Caco-2 (cell line): ENCODE measurements around the gene UGCG. TPM values are rescaled to one million over a fixed set of nuclear protein-coding genes. Genes with fewer than 3 reads are reported as not detected.

ENCODE experiments used
- BruUV-seq: library from RNA; stranded (reverse); fragments of 400-500 nt; replicated peaks from 2 replicates; lab custom pipeline; 2021; lab: Mats Ljungman, UMichigan
- CTCF ChIA-PET: fragments of 300-600 bp; sonication (Branson Sonifier 250); formaldehyde crosslinking; loops from one replicate; lab custom pipeline; 2022; ENCODE audit warnings: antibody characterized with exemption; lab: Charles Lee
- POLR2A ChIA-PET: fragments of 300-600 bp; sonication (Branson Sonifier 250); formaldehyde crosslinking; loops from one replicate; lab custom pipeline; 2022; ENCODE audit warnings: antibody characterized with exemption; lab: Charles Lee
- DNase-seq, 2 experiments: peaks; one replicate each; pipeline versions ENCODE4 v3.0.0 to v3.0.0-alpha.2; 2020 to 2022
- H3K27me3 ChIP-seq: replicated peaks from 2 replicates; pipeline ENCODE4 v1.6.0; 2011; ENCODE audit warnings: low read length; ENCODE audit not compliant: control insufficient read depth, insufficient read depth
- H3K36me3 ChIP-seq: 2 replicates; pipeline ENCODE4 v1.5.1; 2011; ENCODE audit warnings: low read length; ENCODE audit not compliant: control insufficient read depth, insufficient read depth
- H3K4me1 ChIP-seq: fragments of 250-450 bp; sonication (Bioruptor Pico); 2 replicates; pipeline ENCODE4 v1.5.1; 2020; ENCODE audit warnings: mild to moderate bottlenecking
- H3K4me3 ChIP-seq: 2 replicates; pipeline ENCODE4 v1.5.1; 2011; ENCODE audit warnings: low read depth, mild to moderate bottlenecking, control low read depth, low read length
- H3K9me3 ChIP-seq: fragments of 250-450 bp; sonication (Bioruptor Pico); 2 replicates; pipeline ENCODE4 v1.5.1; 2020; ENCODE audit warnings: mild to moderate bottlenecking, moderate library complexity
- H3K27ac Mint-ChIP-seq: one replicate; pipeline ENCODE4 v1.8.0; 2022; ENCODE audit warnings: mixed read lengths; ENCODE audit not compliant: unreplicated experiment
- H3K27me3 Mint-ChIP-seq: one replicate; pipeline ENCODE4 v1.8.0; 2022; ENCODE audit warnings: mixed read lengths; ENCODE audit not compliant: insufficient read depth, unreplicated experiment
- H3K36me3 Mint-ChIP-seq: one replicate; pipeline ENCODE4 v1.8.0; 2022; ENCODE audit warnings: mild to moderate bottlenecking, mixed read lengths; ENCODE audit not compliant: insufficient read depth, unreplicated experiment
- H3K4me1 Mint-ChIP-seq: one replicate; pipeline ENCODE4 v1.8.0; 2022; ENCODE audit warnings: low read depth, mixed read lengths; ENCODE audit not compliant: unreplicated experiment
- H3K4me3 Mint-ChIP-seq: one replicate; pipeline ENCODE4 v1.8.0; 2022; ENCODE audit warnings: mild to moderate bottlenecking, moderate library complexity, mixed read lengths; ENCODE audit not compliant: unreplicated experiment
- H3K9me3 Mint-ChIP-seq: one replicate; pipeline ENCODE4 v1.8.0; 2022; ENCODE audit warnings: mixed read lengths; ENCODE audit not compliant: unreplicated experiment
- intact Hi-C: fragments of 100-400 bp; cut with micrococcal nuclease; formaldehyde crosslinking; loops from one replicate; pipeline ENCODE4 v1.10.0; 2022; ENCODE audit not compliant: unreplicated experiment
- total RNA-seq: library from RNA; stranded (reverse); gene quantifications from 2 replicates; pipeline ENCODE4 v1.2.3, GENCODE V29; 2022
- TF ChIP-seq, protein P1 (sequence below), 2 experiments: fragments of 200-600 bp in 1 of 2; IDR thresholded peaks; 1 replicate in 1 of 2; 2 replicates in 1 of 2; pipeline versions ENCODE4 v1.5.1 to v1.8.0; 2011 to 2022; ENCODE audit warnings: antibody characterized with exemption in 1 of 2, control low read depth in 1 of 2, inconsistent platforms in 1 of 2, low read depth in 1 of 2, low read length in 1 of 2, mild to moderate bottlenecking in 1 of 2, moderate library complexity in 1 of 2; ENCODE audit not compliant: insufficient read depth in 1 of 2, severe bottlenecking in 1 of 2, unreplicated experiment in 1 of 2

UGCG gene
- total RNA-seq, 1 experiment from 2014 or later: 26.7 TPM

DNA sequence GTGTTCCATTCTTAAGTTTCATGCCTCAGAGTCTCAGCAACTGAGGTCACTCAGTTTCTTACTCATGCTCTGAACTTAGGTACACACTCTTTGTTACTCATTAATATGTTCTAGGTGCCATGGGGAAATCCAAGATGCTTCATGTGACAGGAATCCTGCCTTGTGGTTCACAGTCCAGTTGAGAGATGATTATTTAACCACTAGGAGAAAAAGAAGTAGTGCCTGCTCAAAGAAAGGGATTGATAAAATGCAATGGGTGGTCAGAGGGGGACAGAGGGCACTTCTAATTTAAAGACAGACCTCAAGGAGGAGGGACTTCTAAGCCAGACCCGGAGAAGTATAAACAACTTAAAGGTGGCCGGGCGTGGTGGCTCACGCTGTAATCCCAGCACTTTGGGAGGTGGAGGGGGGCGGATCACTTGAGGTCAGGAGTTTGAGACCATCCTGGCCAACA lies 69.0 kb downstream of the UGCG start:
- H3K27me3 Mint-ChIP-seq: no peaks in the 10 kb centered on the region
- no TSS peak for BruUV-seq
- ChIA-PET CTCF (no interaction called here), POLR2A (no interaction called here)
- peaks cover 9% of the 10 kb centered on the region for H3K36me3 Mint-ChIP-seq
- peak overlapping the region; percentile 45 for H3K4me3 Mint-ChIP-seq
- H3K4me1 ChIP-seq: peaks cover 42% of the 10 kb centered on the region
- H3K4me3 ChIP-seq: no peak overlapping the region
- intact Hi-C loops: no loop called here
- H3K9me3 ChIP-seq: no peaks in the 10 kb centered on the region
- peaks cover 30% of the 10 kb centered on the region for H3K4me1 Mint-ChIP-seq
- TF ChIP-seq, protein P1, sequence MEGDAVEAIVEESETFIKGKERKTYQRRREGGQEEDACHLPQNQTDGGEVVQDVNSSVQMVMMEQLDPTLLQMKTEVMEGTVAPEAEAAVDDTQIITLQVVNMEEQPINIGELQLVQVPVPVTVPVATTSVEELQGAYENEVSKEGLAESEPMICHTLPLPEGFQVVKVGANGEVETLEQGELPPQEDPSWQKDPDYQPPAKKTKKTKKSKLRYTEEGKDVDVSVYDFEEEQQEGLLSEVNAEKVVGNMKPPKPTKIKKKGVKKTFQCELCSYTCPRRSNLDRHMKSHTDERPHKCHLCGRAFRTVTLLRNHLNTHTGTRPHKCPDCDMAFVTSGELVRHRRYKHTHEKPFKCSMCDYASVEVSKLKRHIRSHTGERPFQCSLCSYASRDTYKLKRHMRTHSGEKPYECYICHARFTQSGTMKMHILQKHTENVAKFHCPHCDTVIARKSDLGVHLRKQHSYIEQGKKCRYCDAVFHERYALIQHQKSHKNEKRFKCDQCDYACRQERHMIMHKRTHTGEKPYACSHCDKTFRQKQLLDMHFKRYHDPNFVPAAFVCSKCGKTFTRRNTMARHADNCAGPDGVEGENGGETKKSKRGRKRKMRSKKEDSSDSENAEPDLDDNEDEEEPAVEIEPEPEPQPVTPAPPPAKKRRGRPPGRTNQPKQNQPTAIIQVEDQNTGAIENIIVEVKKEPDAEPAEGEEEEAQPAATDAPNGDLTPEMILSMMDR (IDR thresholded peaks at IDR 0.05; ENCODE audit: insufficient read depth in 1 of 2, low read depth in 1 of 2, low read length in 1 of 2, severe bottlenecking in 1 of 2, unreplicated experiment in 1 of 2): no peak
- H3K27me3 ChIP-seq: no peaks in the 10 kb centered on the region
- H3K9me3 Mint-ChIP-seq: no peaks in the 10 kb centered on the region
- DNase-seq: peak; percentile 72 to 77
- peak overlapping the region; percentile 84 for H3K27ac Mint-ChIP-seq
- no peaks in the 10 kb centered on the region for H3K36me3 ChIP-seq

DNA sequence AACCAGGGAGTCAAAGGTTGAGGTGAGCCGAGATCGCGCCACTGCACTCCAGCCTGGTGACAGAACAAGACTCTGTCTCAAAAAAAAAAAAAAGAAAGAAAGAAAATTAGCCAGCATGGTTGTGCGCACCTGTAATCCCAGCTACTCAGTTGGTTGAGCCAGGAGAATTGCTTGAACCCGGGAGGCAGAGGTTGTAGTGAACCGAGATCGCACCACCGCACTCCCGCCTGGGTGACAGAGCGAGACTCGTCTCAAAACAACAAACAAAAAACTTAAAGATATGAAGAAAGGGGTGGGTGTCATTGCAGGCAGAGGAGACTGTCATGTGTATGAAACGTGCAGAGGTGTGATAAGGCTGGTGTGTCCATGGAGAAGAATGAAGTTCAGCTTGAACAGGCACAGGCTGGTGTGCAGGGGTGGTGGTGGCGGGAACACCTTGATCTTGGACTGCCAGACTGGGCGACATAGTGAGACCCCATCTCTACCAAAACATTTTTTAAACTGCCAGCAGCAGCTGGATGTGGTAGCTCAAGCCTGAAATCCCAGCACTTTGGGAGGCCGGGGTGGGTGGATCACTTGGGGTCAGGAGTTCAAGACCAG lies 69.6 kb downstream of the UGCG start:
- Mint-ChIP-seq H3K27ac (peak overlapping the region; percentile 84), H3K27me3 (no peaks in the 10 kb centered on the region), H3K4me1 (peaks cover 36% of the 10 kb centered on the region), H3K4me3 (peak overlapping the region; percentile 14), H3K9me3 (no peaks in the 10 kb centered on the region), H3K36me3 (peaks cover 9% of the 10 kb centered on the region)
- ChIA-PET CTCF (no interaction called here), POLR2A (interaction anchor here (0.6 kb wide), 1 partner anchor 11 kb away, joined by 5 read pairs; no protein-coding TSS in a partner anchor)
- TF ChIP-seq, protein P1 (IDR thresholded peaks at IDR 0.05; ENCODE audit: insufficient read depth in 1 of 2, low read depth in 1 of 2, low read length in 1 of 2, severe bottlenecking in 1 of 2, unreplicated experiment in 1 of 2): no peak
- H3K9me3 ChIP-seq: no peaks in the 10 kb centered on the region
- BruUV-seq: no TSS peak
- no peak for DNase-seq
- intact Hi-C loops: no loop called here
- no peaks in the 10 kb centered on the region for H3K27me3 ChIP-seq
- no peaks in the 10 kb centered on the region for H3K36me3 ChIP-seq
- peaks cover 43% of the 10 kb centered on the region for H3K4me1 ChIP-seq
- no peak overlapping the region for H3K4me3 ChIP-seq

DNA sequence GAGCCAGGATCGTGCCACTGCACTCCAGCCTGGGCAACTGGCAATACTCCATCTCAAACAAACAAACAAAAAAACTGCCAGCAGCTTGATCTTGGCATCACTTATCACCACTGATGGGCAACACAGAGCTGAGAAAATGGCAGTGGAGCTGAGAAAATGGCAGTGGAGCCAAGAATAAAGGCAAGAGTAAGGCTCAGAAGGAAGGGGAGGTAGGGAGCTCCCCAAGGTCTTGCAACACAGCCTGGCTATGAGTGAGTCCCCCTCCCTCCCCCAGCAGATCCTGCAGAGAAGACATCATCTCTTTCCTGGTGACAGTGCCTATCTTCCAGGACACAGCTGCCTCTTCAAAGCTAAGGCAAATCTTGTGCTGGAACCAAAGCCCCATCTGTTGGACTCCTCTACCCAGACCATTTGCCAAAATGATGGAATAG lies 70.3 kb downstream of the UGCG start:
- Histone ChIP-seq H3K27me3 (no peaks in the 10 kb centered on the region), H3K36me3 (no peaks in the 10 kb centered on the region), H3K9me3 (no peaks in the 10 kb centered on the region), H3K4me1 (peaks cover 49% of the 10 kb centered on the region), H3K4me3 (no peak overlapping the region)
- Mint-ChIP-seq H3K4me3 (no peak overlapping the region), H3K9me3 (no peaks in the 10 kb centered on the region), H3K27ac (peak overlapping the region; percentile 51), H3K27me3 (no peaks in the 10 kb centered on the region), H3K4me1 (peaks cover 36% of the 10 kb centered on the region), H3K36me3 (peaks cover 9% of the 10 kb centered on the region)
- no TSS peak for BruUV-seq
- no peak for DNase-seq
- intact Hi-C loops: no loop called here
- CTCF ChIA-PET: no interaction called here
- POLR2A ChIA-PET: interaction anchor here (0.6 kb wide), 1 partner anchor 11 kb away, joined by 5 read pairs; no protein-coding TSS in a partner anchor
- TF ChIP-seq, protein P1 (IDR thresholded peaks at IDR 0.05; ENCODE audit: insufficient read depth in 1 of 2, low read depth in 1 of 2, low read length in 1 of 2, severe bottlenecking in 1 of 2, unreplicated experiment in 1 of 2): no peak
